GM13976 (cell line): ENCODE results near the gene BCAT1.
"Not testable (repeated sequence)": the region's sequence is repeated elsewhere in the genome, so short reads cannot be mapped to it uniquely, and the experiment has no call there.

ENCODE experiments used
- DNase-seq: peaks from one replicate; pipeline ENCODE4 v3.0.0; 2012; ENCODE audit warnings: low spot score
- in situ Hi-C: fragments of 300-500 bp; cut with MboI; formaldehyde crosslinking; loops from one replicate; pipeline ENCODE4 v1.12.0; 2022; ENCODE audit warnings: low sequenced_read_pairs, mixed read lengths, inconsistent platforms; ENCODE audit not compliant: unreplicated experiment
- TF ChIP-seq, protein P1 (sequence below): IDR thresholded peaks from 2 replicates; pipeline ENCODE4 v1.5.1; 2012; ENCODE audit warnings: borderline replicate concordance, mild to moderate bottlenecking; ENCODE audit not compliant: insufficient read depth; ENCODE audit errors: extremely low read depth, missing control alignments, control extremely low read depth

The BCAT1 gene

DNA sequence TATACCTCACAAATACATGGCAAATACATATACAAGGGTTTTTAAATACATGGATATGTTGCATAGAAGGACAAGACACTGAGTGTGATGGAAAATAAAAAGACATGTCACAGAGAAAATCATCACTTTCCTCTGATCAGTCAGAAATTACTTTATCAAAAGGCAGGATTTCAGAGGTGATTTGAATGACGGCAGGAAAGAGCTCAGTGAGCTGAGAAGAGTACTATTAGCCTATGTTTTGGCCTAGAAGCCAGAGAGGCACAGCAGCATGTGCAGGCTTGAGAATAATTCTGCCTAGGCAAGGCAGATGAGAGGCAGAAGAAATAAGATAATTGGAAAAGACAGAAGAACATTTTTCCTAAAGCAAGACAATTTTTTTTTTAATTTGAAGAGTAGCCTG is 94.9 kb downstream of the BCAT1 start:
- in situ Hi-C loops, result no loop called here
- TF ChIP-seq, protein P1, sequence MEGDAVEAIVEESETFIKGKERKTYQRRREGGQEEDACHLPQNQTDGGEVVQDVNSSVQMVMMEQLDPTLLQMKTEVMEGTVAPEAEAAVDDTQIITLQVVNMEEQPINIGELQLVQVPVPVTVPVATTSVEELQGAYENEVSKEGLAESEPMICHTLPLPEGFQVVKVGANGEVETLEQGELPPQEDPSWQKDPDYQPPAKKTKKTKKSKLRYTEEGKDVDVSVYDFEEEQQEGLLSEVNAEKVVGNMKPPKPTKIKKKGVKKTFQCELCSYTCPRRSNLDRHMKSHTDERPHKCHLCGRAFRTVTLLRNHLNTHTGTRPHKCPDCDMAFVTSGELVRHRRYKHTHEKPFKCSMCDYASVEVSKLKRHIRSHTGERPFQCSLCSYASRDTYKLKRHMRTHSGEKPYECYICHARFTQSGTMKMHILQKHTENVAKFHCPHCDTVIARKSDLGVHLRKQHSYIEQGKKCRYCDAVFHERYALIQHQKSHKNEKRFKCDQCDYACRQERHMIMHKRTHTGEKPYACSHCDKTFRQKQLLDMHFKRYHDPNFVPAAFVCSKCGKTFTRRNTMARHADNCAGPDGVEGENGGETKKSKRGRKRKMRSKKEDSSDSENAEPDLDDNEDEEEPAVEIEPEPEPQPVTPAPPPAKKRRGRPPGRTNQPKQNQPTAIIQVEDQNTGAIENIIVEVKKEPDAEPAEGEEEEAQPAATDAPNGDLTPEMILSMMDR, result no peak
- DNase-seq, result no peak

- TF ChIP-seq, protein P1, result no peak
- in situ Hi-C loops, result no loop called here
- DNase-seq, result no peak
Measured at GRCh38 chr12:24853588-24853987, 95.3 kb downstream of the BCAT1 start.

- no peak for DNase-seq
- in situ Hi-C loops, result no loop called here
- TF ChIP-seq, protein P1, result no peak
Measured at GRCh38 chr12:24853094-24853493, 95.8 kb downstream of the BCAT1 start.

DNA sequence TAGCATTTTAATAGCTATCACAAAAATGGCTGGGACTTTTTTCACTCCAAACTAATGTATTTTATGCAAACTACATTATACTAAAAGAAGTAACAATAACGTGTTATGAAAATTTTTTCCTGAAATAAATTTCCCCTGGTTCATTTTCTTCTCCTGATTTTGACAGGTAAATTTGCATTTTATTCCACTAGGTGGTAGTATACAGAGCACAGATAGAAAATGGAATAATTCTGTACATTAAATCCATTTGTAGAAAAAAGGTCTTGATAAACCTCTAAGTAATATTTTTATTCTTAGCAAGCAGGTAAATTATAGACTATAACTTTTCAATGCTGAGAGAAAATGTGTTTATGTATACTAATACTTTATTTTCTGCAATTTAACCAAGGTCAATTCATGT is 96.5 kb downstream of the BCAT1 start:
- in situ Hi-C loops, result no loop called here
- TF ChIP-seq, protein P1, result no peak
- DNase-seq, result no peak

- DNase-seq, in situ Hi-C loops: not testable (repeated sequence)
Measured at GRCh38 chr12:24851883-24852282, 97.0 kb downstream of the BCAT1 start.

- TF ChIP-seq, protein P1, result no peak
- in situ Hi-C loops, result no loop called here
- DNase-seq, result no peak
Measured at GRCh38 chr12:24851341-24851740, 97.6 kb downstream of the BCAT1 start.

DNA sequence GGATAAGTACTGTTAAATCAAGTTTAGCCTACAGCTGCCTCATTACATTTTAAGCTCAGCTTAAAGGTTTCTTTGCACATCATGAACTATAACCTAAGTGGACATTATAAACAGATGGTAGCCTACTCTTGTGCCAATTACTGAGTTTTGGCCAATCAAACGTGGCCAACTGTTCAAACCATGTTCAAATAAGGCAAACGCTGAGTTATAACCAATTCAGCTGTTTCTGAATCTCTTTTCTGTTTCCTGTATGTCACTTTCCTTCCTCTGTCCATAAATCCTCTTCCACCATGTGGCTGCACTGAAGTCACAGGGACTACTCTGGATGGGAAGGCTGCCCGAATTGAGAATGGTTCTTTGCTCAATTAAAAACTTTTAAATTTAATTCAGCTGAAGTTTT is 98.4 kb downstream of the BCAT1 start:
- TF ChIP-seq, protein P1, result no peak
- DNase-seq, result no peak
- in situ Hi-C loops, result no loop called here
